Esophagus squamous epithelium (tissue), 5 donors: Measurements from ENCODE around the gene MBP. TPM values are rescaled to one million over a fixed set of nuclear protein-coding genes. Genes with fewer than 3 reads are reported as not detected.

Experiments used
- DNase-seq: peaks from one replicate; lab custom pipeline; 2025; lab: John Stamatoyannopoulos, UW
- H3K27ac ChIP-seq, 4 donors: fragments of 200-600 bp; sonication (generic); one replicate each; pipeline ENCODE4 v1.5.1; 2016 to 2019; ENCODE audit warnings: mild to moderate bottlenecking in 1 of 4
- H3K27me3 ChIP-seq, 4 donors: fragments of 200-600 bp; sonication (generic); 1 replicate in 3 of 4; 2 replicates in 1 of 4; pipeline versions ENCODE4 v1.5.1 to v1.6.0; 2017 to 2021; ENCODE audit warnings: antibody characterized with exemption in 1 of 4
- H3K36me3 ChIP-seq, 3 donors: fragments of 200-600 bp; sonication (generic); one replicate each; pipeline ENCODE4 v1.5.1; 2016 to 2019
- H3K4me1 ChIP-seq, 3 donors: fragments of 200-600 bp; sonication (generic); one replicate each; pipeline ENCODE4 v1.5.1; 2017 to 2019
- H3K4me3 ChIP-seq, 4 donors: fragments of 200-600 bp; sonication (generic); 1 replicate in 3 of 4; 2 replicates in 1 of 4; pipeline ENCODE4 v1.5.1; 2016 to 2019; ENCODE audit warnings: mild to moderate bottlenecking in 2 of 4, moderate library complexity in 1 of 4
- H3K9me3 ChIP-seq, 3 donors: fragments of 200-600 bp; sonication (generic); one replicate each; pipeline ENCODE4 v1.5.1; 2016 to 2019
- CTCF ChIP-seq, 6 experiments: fragments of 450-650 bp in 4 of 6; fragments of 200-600 bp in 2 of 6; sonication (generic) in 2 of 6; IDR thresholded peaks; one replicate each; pipeline ENCODE4 v1.5.1; 2016 to 2019; ENCODE audit warnings: antibody characterized with exemption in 6 of 6, mild to moderate bottlenecking in 4 of 6, moderate library complexity in 4 of 6
- POLR2A ChIP-seq, 4 donors: fragments of 450-650 bp; IDR thresholded peaks; one replicate each; pipeline ENCODE4 v1.6.1; 2017; ENCODE audit warnings: antibody characterized with exemption in 4 of 4, mild to moderate bottlenecking in 4 of 4, moderate library complexity in 3 of 4
- WGBS, 2 donors: methylation state at CpG; one replicate each; pipeline ENCODE4 v1.1.5; 2018; 5-methylcytosine and 5-hydroxymethylcytosine counted together
- intact Hi-C: fragments of 100-400 bp; cut with DNase I; formaldehyde crosslinking; loops from one replicate; pipeline ENCODE4 v1.15.0; 2022
- total RNA-seq, 4 donors: library from RNA; depleted of rRNA; stranded (reverse); fragments of >200 nt; gene quantifications; one replicate each; pipeline ENCODE4 v1.1.0, GENCODE V29; 2016
- donor health status: DM: yes; HTN: yes; CAD: no.

MBP gene
- total RNA-seq, 4 donors from 2014 or later: 21.9 to 38.9 (median 25.2) TPM

- Histone ChIP-seq H3K4me3 (no peak overlapping the region), H3K27me3 (peaks cover 0 to 21% (median 0%) of the 10 kb centered on the region in 4 donors), H3K27ac (peak overlapping the region in 1 of 4 donors; percentile 17), H3K4me1 (peaks cover 0 to 15% (median 0%) of the 10 kb centered on the region in 3 donors), H3K36me3 (no peaks in the 10 kb centered on the region), H3K9me3 (no peaks in the 10 kb centered on the region)
- intact Hi-C loops: no loop called here
- no peak for DNase-seq
- WGBS, 2 donors: 40 to 49% methylated on average over 13 to 18 of the region's 19 CpGs
- no peak for TF ChIP-seq CTCF (IDR thresholded peaks at IDR 0.05)
- TF ChIP-seq POLR2A (IDR thresholded peaks at IDR 0.05): no peak
These were observed 33.1 kb upstream of the MBP start for GRCh38 chr18:77165503-77166188.

- Histone ChIP-seq H3K27me3 (peaks cover 0 to 21% (median 0%) of the 10 kb centered on the region in 4 donors), H3K9me3 (no peaks in the 10 kb centered on the region), H3K36me3 (no peaks in the 10 kb centered on the region), H3K27ac (no peak overlapping the region), H3K4me1 (peaks cover 0 to 15% (median 0%) of the 10 kb centered on the region in 3 donors), H3K4me3 (no peak overlapping the region)
- TF ChIP-seq CTCF (IDR thresholded peaks at IDR 0.05): no peak
- TF ChIP-seq POLR2A (IDR thresholded peaks at IDR 0.05): no peak
- no peak for DNase-seq
- intact Hi-C loops: no loop called here
- WGBS, 2 donors: 68 to 76% methylated on average over 7 to 11 of the region's 20 CpGs
These were observed 32.3 kb upstream of the MBP start for GRCh38 chr18:77164763-77165485.

- Histone ChIP-seq H3K9me3 (no peaks in the 10 kb centered on the region), H3K36me3 (no peaks in the 10 kb centered on the region), H3K27ac (no peak overlapping the region), H3K27me3 (peaks cover 0 to 21% (median 0%) of the 10 kb centered on the region in 4 donors), H3K4me1 (peaks cover 0 to 15% (median 0%) of the 10 kb centered on the region in 3 donors), H3K4me3 (no peak overlapping the region)
- intact Hi-C loops: no loop called here
- WGBS, 2 donors: 84% methylated on average over 7 to 8 of the region's 13 CpGs
- no peak for TF ChIP-seq CTCF (IDR thresholded peaks at IDR 0.05)
- TF ChIP-seq POLR2A (IDR thresholded peaks at IDR 0.05): no peak
- no peak for DNase-seq
These were observed 31.4 kb upstream of the MBP start for GRCh38 chr18:77164026-77164425.

GRCh38 chr18:77162580-77162979 is 30.0 kb upstream of the MBP start:
- intact Hi-C loops: no loop called here
- no peak for DNase-seq
- H3K36me3 ChIP-seq: no peaks in the 10 kb centered on the region
- H3K4me3 ChIP-seq: no peak overlapping the region
- no peaks in the 10 kb centered on the region for H3K9me3 ChIP-seq
- H3K4me1 ChIP-seq: peaks cover 0 to 15% (median 0%) of the 10 kb centered on the region in 3 donors
- H3K27ac ChIP-seq: no peak overlapping the region
- WGBS, 2 donors: 62 to 68% methylated on average over 3 to 7 of the region's 8 CpGs
- TF ChIP-seq POLR2A (IDR thresholded peaks at IDR 0.05) (no peak), CTCF (IDR thresholded peaks at IDR 0.05) (no peak)
- H3K27me3 ChIP-seq: peaks cover 0 to 21% (median 0%) of the 10 kb centered on the region in 4 donors

DNA sequence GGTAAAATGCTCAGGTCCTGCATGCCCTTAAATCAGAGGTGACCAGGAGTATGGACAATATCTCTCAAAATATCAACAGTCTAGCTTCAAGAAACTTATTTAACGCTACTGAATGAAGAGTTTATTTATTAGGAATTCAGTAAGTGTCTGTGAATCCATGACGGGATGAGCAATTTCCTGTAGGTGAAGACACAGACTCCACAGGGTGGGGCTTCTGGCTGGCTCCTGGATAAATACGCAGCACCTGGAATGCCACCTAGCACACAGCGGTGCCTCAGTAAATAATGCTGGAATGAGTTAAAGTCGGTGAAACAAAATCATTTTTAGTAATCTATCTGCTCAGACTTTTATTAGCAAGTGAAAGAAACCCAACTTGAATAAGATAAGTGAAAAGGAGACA is 29.4 kb upstream of the MBP start:
- no peak overlapping the region for H3K4me3 ChIP-seq
- WGBS, 2 donors: 61 to 67% methylated on average over 5 of the region's 5 CpGs
- no peak overlapping the region for H3K27ac ChIP-seq
- peaks cover 0 to 21% (median 0%) of the 10 kb centered on the region in 4 donors for H3K27me3 ChIP-seq
- peaks cover 0 to 15% (median 0%) of the 10 kb centered on the region in 3 donors for H3K4me1 ChIP-seq
- intact Hi-C loops: no loop called here
- TF ChIP-seq CTCF (IDR thresholded peaks at IDR 0.05) (no peak), POLR2A (IDR thresholded peaks at IDR 0.05) (no peak)
- H3K9me3 ChIP-seq: no peaks in the 10 kb centered on the region
- H3K36me3 ChIP-seq: no peaks in the 10 kb centered on the region
- no peak for DNase-seq
